ENCODE measurements around the gene GMPPA.

GMPPA gene

GRCh38 chr2:219486380-219486959, 12.2 kb upstream of the GMPPA start:
- DNase-seq, result no peak

- no peak for DNase-seq
Measured at GRCh38 chr2:219488149-219488843, 10.4 kb upstream of the GMPPA start.

GRCh38 chr2:219488844-219489194, 9.9 kb upstream of the GMPPA start:
- no peak for DNase-seq

- DNase-seq, result no peak
Measured at GRCh38 chr2:219489315-219489714, 9.4 kb upstream of the GMPPA start.

GRCh38 chr2:219490186-219490585, 8.5 kb upstream of the GMPPA start:
- no peak for DNase-seq

GRCh38 chr2:219490600-219491130, 8.0 kb upstream of the GMPPA start:
- DNase-seq, result no peak

- DNase-seq, result no peak
Measured at GRCh38 chr2:219491278-219491963, 7.3 kb upstream of the GMPPA start.

- no peak for DNase-seq
Measured at GRCh38 chr2:219492575-219492974, 6.1 kb upstream of the GMPPA start.

GRCh38 chr2:219493086-219493485, 5.6 kb upstream of the GMPPA start:
- no peak for DNase-seq

GRCh38 chr2:219494952-219495530, 3.6 kb upstream of the GMPPA start:
- no peak for DNase-seq

GRCh38 chr2:219495531-219496122, 3.1 kb upstream of the GMPPA start:
- peak; percentile 71 for DNase-seq

- no peak for DNase-seq
Measured at GRCh38 chr2:219496247-219496824, 2.4 kb upstream of the GMPPA start.

- DNase-seq, result no peak
Measured at GRCh38 chr2:219496825-219497494, 1.7 kb upstream of the GMPPA start.

GRCh38 chr2:219497495-219498279, 1.0 kb upstream of the GMPPA start:
- peak; percentile 81 for DNase-seq

- no peak for DNase-seq
Measured at GRCh38 chr2:219499058-219499307, 292 bp downstream of the GMPPA start.

GRCh38 chr2:219499555-219499954, 864 bp downstream of the GMPPA start:
- no peak for DNase-seq

GRCh38 chr2:219500135-219500534, 1.4 kb downstream of the GMPPA start:
- DNase-seq, result no peak

GRCh38 chr2:219501849-219502248, 3.2 kb downstream of the GMPPA start:
- DNase-seq, result no peak

GRCh38 chr2:219502618-219503017, 3.9 kb downstream of the GMPPA start:
- no peak for DNase-seq

GRCh38 chr2:219505585-219505984, 6.9 kb downstream of the GMPPA start:
- DNase-seq, result no peak

- no peak for DNase-seq
Measured at GRCh38 chr2:219506153-219506801, 7.6 kb downstream of the GMPPA start.
